Esophagus squamous epithelium (tissue), 5 donors: ENCODE results near the gene SLC9A6. TPM values are rescaled to one million over a fixed set of nuclear protein-coding genes. Genes with fewer than 3 reads are reported as not detected.

ENCODE experiments used
- DNase-seq: peaks from one replicate; lab custom pipeline; 2025; lab: John Stamatoyannopoulos, UW
- H3K27ac ChIP-seq, 4 donors: fragments of 200-600 bp; sonication (generic); one replicate each; pipeline ENCODE4 v1.5.1; 2016 to 2019; ENCODE audit warnings: mild to moderate bottlenecking in 1 of 4
- H3K27me3 ChIP-seq, 4 donors: fragments of 200-600 bp; sonication (generic); 1 replicate in 3 of 4; 2 replicates in 1 of 4; pipeline versions ENCODE4 v1.5.1 to v1.6.0; 2017 to 2021; ENCODE audit warnings: antibody characterized with exemption in 1 of 4
- H3K36me3 ChIP-seq, 3 donors: fragments of 200-600 bp; sonication (generic); one replicate each; pipeline ENCODE4 v1.5.1; 2016 to 2019
- H3K4me1 ChIP-seq, 3 donors: fragments of 200-600 bp; sonication (generic); one replicate each; pipeline ENCODE4 v1.5.1; 2017 to 2019
- H3K4me3 ChIP-seq, 4 donors: fragments of 200-600 bp; sonication (generic); 1 replicate in 3 of 4; 2 replicates in 1 of 4; pipeline ENCODE4 v1.5.1; 2016 to 2019; ENCODE audit warnings: mild to moderate bottlenecking in 2 of 4, moderate library complexity in 1 of 4
- H3K9me3 ChIP-seq, 3 donors: fragments of 200-600 bp; sonication (generic); one replicate each; pipeline ENCODE4 v1.5.1; 2016 to 2019
- CTCF ChIP-seq, 6 experiments: fragments of 450-650 bp in 4 of 6; fragments of 200-600 bp in 2 of 6; sonication (generic) in 2 of 6; IDR thresholded peaks; one replicate each; pipeline ENCODE4 v1.5.1; 2016 to 2019; ENCODE audit warnings: antibody characterized with exemption in 6 of 6, mild to moderate bottlenecking in 4 of 6, moderate library complexity in 4 of 6
- POLR2A ChIP-seq, 4 donors: fragments of 450-650 bp; IDR thresholded peaks; one replicate each; pipeline ENCODE4 v1.6.1; 2017; ENCODE audit warnings: antibody characterized with exemption in 4 of 4, mild to moderate bottlenecking in 4 of 4, moderate library complexity in 3 of 4
- WGBS, 2 donors: methylation state at CpG; one replicate each; pipeline ENCODE4 v1.1.5; 2018; 5-methylcytosine and 5-hydroxymethylcytosine counted together
- intact Hi-C: fragments of 100-400 bp; cut with DNase I; formaldehyde crosslinking; loops from one replicate; pipeline ENCODE4 v1.15.0; 2022
- total RNA-seq, 4 donors: library from RNA; depleted of rRNA; stranded (reverse); fragments of >200 nt; gene quantifications; one replicate each; pipeline ENCODE4 v1.1.0, GENCODE V29; 2016
- donor health status: DM: yes; HTN: yes; CAD: no.

SLC9A6 gene
- total RNA-seq, 4 donors from 2014 or later, result 12.8 to 22.0 (median 13.1) TPM

GRCh38 chrX:136015016-136015415 is 29.8 kb downstream of the SLC9A6 start:
- Histone ChIP-seq H3K27ac (no peak overlapping the region), H3K36me3 (peaks cover 0 to 69% (median 0%) of the 10 kb centered on the region in 3 donors), H3K4me3 (no peak overlapping the region), H3K4me1 (no peaks in the 10 kb centered on the region), H3K9me3 (no peaks in the 10 kb centered on the region), H3K27me3 (no peaks in the 10 kb centered on the region)
- TF ChIP-seq CTCF (IDR thresholded peaks at IDR 0.05) (no peak), POLR2A (IDR thresholded peaks at IDR 0.05) (no peak)
- 87% methylated on average over 4 of the region's 4 CpGs for WGBS, 2 donors
- intact Hi-C loops, result no loop called here
- no peak for DNase-seq

- Histone ChIP-seq H3K4me3 (no peak overlapping the region), H3K4me1 (no peaks in the 10 kb centered on the region), H3K36me3 (peaks cover 0 to 60% (median 0%) of the 10 kb centered on the region in 3 donors), H3K9me3 (no peaks in the 10 kb centered on the region), H3K27me3 (no peaks in the 10 kb centered on the region), H3K27ac (no peak overlapping the region)
- intact Hi-C loops, result no loop called here
- no peak for DNase-seq
- TF ChIP-seq CTCF (IDR thresholded peaks at IDR 0.05) (no peak), POLR2A (IDR thresholded peaks at IDR 0.05) (no peak)
- WGBS, 2 donors, result 74 to 96% methylated on average over 2 of the region's 2 CpGs
Measured at GRCh38 chrX:136016881-136017280, 31.6 kb downstream of the SLC9A6 start.

- WGBS, 2 donors, result 69 to 82% methylated on average over 5 of the region's 5 CpGs
- intact Hi-C loops, result no loop called here
- no peak for DNase-seq
Measured at GRCh38 chrX:136019226-136019625, 34.0 kb downstream of the SLC9A6 start.

GRCh38 chrX:136021160-136021559 is 35.9 kb downstream of the SLC9A6 start:
- intact Hi-C loops, result loop anchor here (10.0 kb wide), 1 partner anchor 144 kb away; no protein-coding TSS in a partner anchor
- Histone ChIP-seq H3K27ac (no peak overlapping the region), H3K27me3 (no peaks in the 10 kb centered on the region), H3K9me3 (no peaks in the 10 kb centered on the region), H3K4me3 (no peak overlapping the region), H3K36me3 (peaks cover 0 to 47% (median 0%) of the 10 kb centered on the region in 3 donors), H3K4me1 (no peaks in the 10 kb centered on the region)
- WGBS, 2 donors, result 82 to 100% methylated on average over 1 of the region's 1 CpG
- DNase-seq, result no peak
- TF ChIP-seq CTCF (IDR thresholded peaks at IDR 0.05) (no peak), POLR2A (IDR thresholded peaks at IDR 0.05) (no peak)

More at GRCh38 chrX:136019226-136019625, 34.0 kb downstream of the SLC9A6 start:
- Histone ChIP-seq H3K4me1 (no peaks in the 10 kb centered on the region), H3K9me3 (no peaks in the 10 kb centered on the region), H3K27me3 (no peaks in the 10 kb centered on the region), H3K4me3 (no peak overlapping the region), H3K27ac (no peak overlapping the region), H3K36me3 (peaks cover 0 to 43% (median 0%) of the 10 kb centered on the region in 3 donors)
- TF ChIP-seq POLR2A (IDR thresholded peaks at IDR 0.05) (no peak), CTCF (IDR thresholded peaks at IDR 0.05) (no peak)

- TF ChIP-seq CTCF (IDR thresholded peaks at IDR 0.05) (no peak), POLR2A (IDR thresholded peaks at IDR 0.05) (no peak)
- no peak overlapping the region for H3K27ac ChIP-seq
- H3K4me3 ChIP-seq, result no peak overlapping the region
- intact Hi-C loops, result loop anchor here (10.0 kb wide), 1 partner anchor 143 kb away; no protein-coding TSS in a partner anchor
- WGBS, 2 donors, result 33 to 63% methylated on average over 1 of the region's 1 CpG
- H3K36me3 ChIP-seq, result peaks cover 0 to 44% (median 0%) of the 10 kb centered on the region in 3 donors
- no peaks in the 10 kb centered on the region for H3K9me3 ChIP-seq
- no peaks in the 10 kb centered on the region for H3K27me3 ChIP-seq
- H3K4me1 ChIP-seq, result no peaks in the 10 kb centered on the region
- no peak for DNase-seq
Measured at GRCh38 chrX:136021903-136022302, 36.7 kb downstream of the SLC9A6 start.
